ENCODE measurements around the gene SINHCAF.

SINHCAF gene

DNA sequence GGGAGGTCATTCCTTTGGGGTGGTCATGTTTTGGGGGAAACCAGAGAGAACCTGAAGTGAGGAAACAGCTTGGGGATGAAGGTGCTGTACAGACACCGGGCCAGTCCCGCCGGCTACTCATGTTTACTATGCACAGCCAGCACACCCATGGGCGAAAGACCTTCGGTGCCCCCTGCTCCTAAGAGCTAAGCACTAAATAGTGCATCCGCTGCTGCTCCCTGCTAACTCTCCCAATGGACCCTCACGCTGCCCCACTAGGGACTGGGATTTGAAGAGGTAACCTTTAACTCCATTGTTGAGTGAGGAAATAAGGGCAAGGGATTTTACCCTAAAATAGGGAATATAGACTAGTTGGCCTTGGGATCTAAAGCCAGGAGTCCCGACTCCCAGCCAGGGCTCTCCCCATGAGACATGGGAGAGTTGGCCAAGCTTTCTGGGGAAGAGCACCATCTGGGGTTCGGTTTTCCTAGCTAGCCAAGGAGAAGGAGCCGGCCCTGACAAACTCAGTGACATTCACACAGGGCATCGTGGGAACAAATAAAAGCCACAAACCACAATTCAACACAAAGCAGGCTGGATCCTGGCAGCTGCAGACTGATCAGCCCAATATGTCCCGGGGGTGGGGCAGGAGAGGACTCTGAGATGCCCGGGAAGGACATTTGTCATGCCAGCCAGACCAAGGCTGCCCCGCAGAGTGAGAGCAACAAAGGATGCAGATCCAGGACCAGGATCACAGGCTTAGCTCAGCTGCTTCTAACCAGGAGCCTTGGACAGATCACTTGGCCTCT lies 91.7 kb downstream of the SINHCAF start:
- DNase-seq (ENCODE audit: low read depth in 2 of 2) = no peak

DNA sequence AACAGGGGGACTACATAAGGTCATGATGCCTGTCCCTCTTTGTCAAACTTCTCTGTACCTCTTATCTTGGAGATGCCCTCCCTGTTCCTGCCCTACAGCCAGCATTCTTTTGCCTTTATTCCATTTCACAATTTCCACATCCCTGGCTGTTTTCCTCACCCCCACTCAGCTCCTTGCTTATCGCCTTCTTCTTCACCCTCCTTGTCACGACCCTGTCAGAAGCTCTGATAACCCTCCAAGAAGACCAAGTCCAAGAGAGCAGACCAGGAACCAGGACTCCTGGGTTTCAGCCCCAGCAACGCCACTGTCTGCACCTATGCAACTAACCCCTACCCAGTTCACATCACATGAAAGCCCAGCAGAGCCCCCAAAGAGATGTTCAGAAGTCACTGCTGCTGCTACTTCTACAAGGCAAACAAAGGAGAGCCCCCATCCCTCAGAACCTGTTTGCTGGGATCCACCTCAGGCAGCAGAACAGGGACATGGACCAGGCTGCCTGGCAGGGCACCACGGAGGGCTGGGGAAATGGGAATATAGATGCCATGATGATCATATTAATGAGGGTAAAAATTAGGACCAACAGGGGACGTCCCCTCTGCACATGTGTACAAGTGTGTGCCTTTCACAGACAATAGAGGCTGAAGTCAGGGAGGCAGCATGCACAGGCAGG lies 92.8 kb downstream of the SINHCAF start:
- no peak for DNase-seq (ENCODE audit: low read depth in 2 of 2)

DNA sequence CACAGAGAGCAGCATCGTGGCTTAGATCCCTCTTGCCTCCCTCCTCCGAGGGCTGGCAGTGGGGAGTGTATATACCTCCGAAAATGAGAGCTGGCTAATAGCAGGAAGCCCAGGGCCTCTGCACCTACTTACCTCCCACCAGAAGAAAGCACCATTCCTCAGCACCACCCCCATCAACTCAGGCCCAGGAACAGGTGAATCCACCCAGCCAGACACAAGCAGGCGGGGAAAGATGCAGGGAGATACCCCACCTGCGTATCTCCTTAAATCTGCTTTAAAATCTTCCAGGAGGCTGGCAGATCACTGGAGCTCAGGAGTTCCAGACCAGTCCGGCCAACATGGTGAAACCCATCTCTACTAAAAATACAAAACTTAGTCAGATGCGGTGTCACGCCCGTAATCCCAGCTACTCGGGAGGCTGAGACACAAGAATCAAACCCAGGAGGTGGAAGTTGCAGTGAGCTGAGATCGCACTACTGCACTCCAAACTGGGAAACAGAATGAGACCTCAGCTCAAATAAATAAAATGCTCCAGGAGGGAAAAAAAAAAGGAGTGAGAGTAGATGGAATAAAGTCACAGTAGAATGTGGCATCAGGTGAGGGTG lies 93.5 kb downstream of the SINHCAF start:
- DNase-seq (ENCODE audit: low read depth in 2 of 2) = no peak

DNA sequence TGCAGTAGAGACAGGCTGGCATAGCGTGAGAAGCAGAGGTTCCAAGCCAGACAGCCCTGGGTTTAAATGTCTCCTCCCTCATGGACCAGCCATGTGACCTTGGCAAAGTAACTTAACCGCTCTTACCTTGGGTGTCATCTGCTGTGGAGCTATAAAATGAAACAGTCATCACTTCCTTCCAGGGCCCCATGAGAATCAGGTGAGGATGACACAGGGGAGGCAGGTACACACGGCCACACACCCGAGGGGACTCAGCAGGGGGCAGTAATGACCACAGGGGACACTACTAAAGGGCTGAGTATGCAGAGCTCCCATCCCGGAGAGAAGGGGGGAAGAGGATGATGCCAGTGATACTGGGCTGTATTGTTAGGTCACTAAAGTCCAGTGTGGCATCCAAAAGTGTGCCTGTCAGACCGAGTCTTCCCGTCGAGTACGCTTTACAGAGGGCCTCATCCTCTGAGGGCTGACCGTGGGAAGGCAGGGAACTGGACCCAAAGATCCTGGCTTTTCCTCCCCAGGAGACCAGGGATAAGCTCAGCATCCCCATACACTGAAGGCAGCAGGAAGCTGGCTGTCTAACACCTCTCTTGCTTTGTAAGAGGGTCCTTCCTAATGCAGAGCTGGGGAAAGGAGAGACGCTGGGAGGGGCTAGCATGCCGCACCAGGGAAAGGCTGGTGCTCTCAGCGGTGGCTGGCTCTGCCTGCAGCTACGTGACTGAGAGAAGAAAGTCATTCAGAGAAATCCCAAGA lies 94.2 kb downstream of the SINHCAF start:
- DNase-seq (ENCODE audit: low read depth in 2 of 2) = no peak

Data from fibroblast of skin of left quadriceps (primary cell).